ENCODE measurements around the gene PLEKHG1. TPM values are rescaled to one million over a fixed set of nuclear protein-coding genes. Genes with fewer than 3 reads are reported as not detected.

Gene PLEKHG1
- polyA plus RNA-seq, 1 donor from 2014 or later, result 2.6 TPM

DNA sequence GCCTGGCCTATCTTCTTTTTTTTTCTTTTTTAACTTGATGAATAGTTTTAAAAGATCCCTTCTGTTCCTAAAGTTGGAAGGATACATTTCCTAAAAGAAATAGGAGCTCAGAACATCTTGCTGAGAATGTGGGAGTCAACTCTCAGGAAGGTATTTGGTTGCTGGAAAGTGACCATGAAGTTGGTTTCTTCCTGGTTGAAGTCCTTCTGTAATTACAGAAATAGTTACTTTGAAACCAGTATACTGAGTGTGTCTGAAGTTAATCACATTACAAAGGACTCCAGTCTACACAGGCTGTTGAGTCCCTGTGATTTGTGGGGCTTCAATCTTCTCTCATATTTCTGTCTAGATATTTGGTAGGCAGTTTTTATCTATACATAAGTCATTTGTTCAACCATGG is 9.8 kb upstream of the PLEKHG1 start:
- Histone ChIP-seq H3K27ac (ENCODE audit: low read length) (no peak overlapping the region), H3K27me3 (ENCODE audit: insufficient read depth, low read depth, low read length) (no peaks in the 10 kb centered on the region), H3K79me2 (replicated peaks; ENCODE audit: insufficient read depth, low read length) (no peaks in the 10 kb centered on the region), H3K4me3 (ENCODE audit: low read length) (no peak overlapping the region), H4K20me1 (ENCODE audit: insufficient read depth) (no peaks in the 10 kb centered on the region), H3K4me2 (ENCODE audit: low read length) (no peak overlapping the region), H3K9me2 (ENCODE audit: insufficient read depth, low read length) (no peaks in the 10 kb centered on the region), H3K9me3 (ENCODE audit: low read length) (no peaks in the 10 kb centered on the region), H3K9ac (ENCODE audit: low read length) (no peak overlapping the region), H2AFZ (ENCODE audit: low read depth, low read length) (no peak overlapping the region), H3K36me3 (ENCODE audit: insufficient read depth, low read length) (no peaks in the 10 kb centered on the region), H3F3A (ENCODE audit: insufficient read depth, low read length, poor library complexity, severe bottlenecking) (no peaks in the 10 kb centered on the region)
- TF ChIP-seq POLR2AphosphoS5 (IDR thresholded peaks at IDR 0.05), result no peak
- TF ChIP-seq, protein P1, sequence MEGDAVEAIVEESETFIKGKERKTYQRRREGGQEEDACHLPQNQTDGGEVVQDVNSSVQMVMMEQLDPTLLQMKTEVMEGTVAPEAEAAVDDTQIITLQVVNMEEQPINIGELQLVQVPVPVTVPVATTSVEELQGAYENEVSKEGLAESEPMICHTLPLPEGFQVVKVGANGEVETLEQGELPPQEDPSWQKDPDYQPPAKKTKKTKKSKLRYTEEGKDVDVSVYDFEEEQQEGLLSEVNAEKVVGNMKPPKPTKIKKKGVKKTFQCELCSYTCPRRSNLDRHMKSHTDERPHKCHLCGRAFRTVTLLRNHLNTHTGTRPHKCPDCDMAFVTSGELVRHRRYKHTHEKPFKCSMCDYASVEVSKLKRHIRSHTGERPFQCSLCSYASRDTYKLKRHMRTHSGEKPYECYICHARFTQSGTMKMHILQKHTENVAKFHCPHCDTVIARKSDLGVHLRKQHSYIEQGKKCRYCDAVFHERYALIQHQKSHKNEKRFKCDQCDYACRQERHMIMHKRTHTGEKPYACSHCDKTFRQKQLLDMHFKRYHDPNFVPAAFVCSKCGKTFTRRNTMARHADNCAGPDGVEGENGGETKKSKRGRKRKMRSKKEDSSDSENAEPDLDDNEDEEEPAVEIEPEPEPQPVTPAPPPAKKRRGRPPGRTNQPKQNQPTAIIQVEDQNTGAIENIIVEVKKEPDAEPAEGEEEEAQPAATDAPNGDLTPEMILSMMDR (IDR thresholded peaks at IDR 0.05; ENCODE audit: poor library complexity, severe bottlenecking), result no peak
- no peak for TF ChIP-seq RAD21 (conservative IDR thresholded peaks at IDR 0.05)
- TF ChIP-seq SMC3 (conservative IDR thresholded peaks at IDR 0.05; ENCODE audit: poor library complexity), result no peak
- no peak for TF ChIP-seq MXI1 (conservative IDR thresholded peaks at IDR 0.05; ENCODE audit: poor library complexity, severe bottlenecking)
- TF ChIP-seq TAF1 (IDR thresholded peaks at IDR 0.05; ENCODE audit: low read depth), result no peak
- TF ChIP-seq, protein P2, sequence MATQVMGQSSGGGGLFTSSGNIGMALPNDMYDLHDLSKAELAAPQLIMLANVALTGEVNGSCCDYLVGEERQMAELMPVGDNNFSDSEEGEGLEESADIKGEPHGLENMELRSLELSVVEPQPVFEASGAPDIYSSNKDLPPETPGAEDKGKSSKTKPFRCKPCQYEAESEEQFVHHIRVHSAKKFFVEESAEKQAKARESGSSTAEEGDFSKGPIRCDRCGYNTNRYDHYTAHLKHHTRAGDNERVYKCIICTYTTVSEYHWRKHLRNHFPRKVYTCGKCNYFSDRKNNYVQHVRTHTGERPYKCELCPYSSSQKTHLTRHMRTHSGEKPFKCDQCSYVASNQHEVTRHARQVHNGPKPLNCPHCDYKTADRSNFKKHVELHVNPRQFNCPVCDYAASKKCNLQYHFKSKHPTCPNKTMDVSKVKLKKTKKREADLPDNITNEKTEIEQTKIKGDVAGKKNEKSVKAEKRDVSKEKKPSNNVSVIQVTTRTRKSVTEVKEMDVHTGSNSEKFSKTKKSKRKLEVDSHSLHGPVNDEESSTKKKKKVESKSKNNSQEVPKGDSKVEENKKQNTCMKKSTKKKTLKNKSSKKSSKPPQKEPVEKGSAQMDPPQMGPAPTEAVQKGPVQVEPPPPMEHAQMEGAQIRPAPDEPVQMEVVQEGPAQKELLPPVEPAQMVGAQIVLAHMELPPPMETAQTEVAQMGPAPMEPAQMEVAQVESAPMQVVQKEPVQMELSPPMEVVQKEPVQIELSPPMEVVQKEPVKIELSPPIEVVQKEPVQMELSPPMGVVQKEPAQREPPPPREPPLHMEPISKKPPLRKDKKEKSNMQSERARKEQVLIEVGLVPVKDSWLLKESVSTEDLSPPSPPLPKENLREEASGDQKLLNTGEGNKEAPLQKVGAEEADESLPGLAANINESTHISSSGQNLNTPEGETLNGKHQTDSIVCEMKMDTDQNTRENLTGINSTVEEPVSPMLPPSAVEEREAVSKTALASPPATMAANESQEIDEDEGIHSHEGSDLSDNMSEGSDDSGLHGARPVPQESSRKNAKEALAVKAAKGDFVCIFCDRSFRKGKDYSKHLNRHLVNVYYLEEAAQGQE (IDR thresholded peaks at IDR 0.05; ENCODE audit: borderline replicate concordance), result no peak
- TF ChIP-seq EP300 (conservative IDR thresholded peaks at IDR 0.05; ENCODE audit: poor library complexity, severe bottlenecking), result no peak
- no peak for TF ChIP-seq EZH2 (IDR thresholded peaks at IDR 0.05; ENCODE audit: borderline replicate concordance, insufficient read depth, low read length, poor library complexity, severe bottlenecking)

DNA sequence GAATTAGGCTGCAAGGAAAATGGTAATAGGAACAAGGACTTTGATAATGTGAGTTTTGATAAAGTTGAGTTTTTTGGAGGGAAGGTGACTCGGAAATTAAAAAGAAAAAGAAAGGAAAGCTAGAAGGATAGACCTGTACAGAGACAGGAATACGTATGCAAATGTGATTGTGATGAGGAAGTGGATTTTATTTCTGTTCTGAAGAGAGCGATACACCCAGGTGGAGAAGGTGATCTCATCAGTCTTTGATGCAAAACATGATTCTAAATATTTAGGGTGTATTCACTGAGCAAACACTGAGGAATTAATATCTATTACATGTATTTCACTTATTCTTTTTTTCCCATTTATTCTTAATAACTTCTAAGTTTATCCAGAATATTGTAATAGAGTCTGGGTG is 9.2 kb upstream of the PLEKHG1 start:
- H3K4me3 ChIP-seq (ENCODE audit: low read length), result no peak overlapping the region
- TF ChIP-seq, protein P1 (IDR thresholded peaks at IDR 0.05; ENCODE audit: poor library complexity, severe bottlenecking), result no peak
- TF ChIP-seq TAF1 (IDR thresholded peaks at IDR 0.05; ENCODE audit: low read depth) (no peak), POLR2AphosphoS5 (IDR thresholded peaks at IDR 0.05) (no peak), SMC3 (conservative IDR thresholded peaks at IDR 0.05; ENCODE audit: poor library complexity) (no peak), RAD21 (conservative IDR thresholded peaks at IDR 0.05) (no peak), MXI1 (conservative IDR thresholded peaks at IDR 0.05; ENCODE audit: poor library complexity, severe bottlenecking) (no peak), EP300 (conservative IDR thresholded peaks at IDR 0.05; ENCODE audit: poor library complexity, severe bottlenecking) (no peak), EZH2 (IDR thresholded peaks at IDR 0.05; ENCODE audit: borderline replicate concordance, insufficient read depth, low read length, poor library complexity, severe bottlenecking) (no peak)
- TF ChIP-seq, protein P2 (IDR thresholded peaks at IDR 0.05; ENCODE audit: borderline replicate concordance), result no peak
- H3F3A ChIP-seq (ENCODE audit: insufficient read depth, low read length, poor library complexity, severe bottlenecking), result no peaks in the 10 kb centered on the region
- H3K27me3 ChIP-seq (ENCODE audit: insufficient read depth, low read depth, low read length), result no peaks in the 10 kb centered on the region
- no peaks in the 10 kb centered on the region for H3K79me2 ChIP-seq (replicated peaks; ENCODE audit: insufficient read depth, low read length)
- no peaks in the 10 kb centered on the region for H3K36me3 ChIP-seq (ENCODE audit: insufficient read depth, low read length)
- no peak overlapping the region for H2AFZ ChIP-seq (ENCODE audit: low read depth, low read length)
- H3K9ac ChIP-seq (ENCODE audit: low read length), result no peak overlapping the region
- no peaks in the 10 kb centered on the region for H4K20me1 ChIP-seq (ENCODE audit: insufficient read depth)
- H3K4me2 ChIP-seq (ENCODE audit: low read length), result no peak overlapping the region
- no peaks in the 10 kb centered on the region for H3K9me2 ChIP-seq (ENCODE audit: insufficient read depth, low read length)
- no peak overlapping the region for H3K27ac ChIP-seq (ENCODE audit: low read length)
- H3K9me3 ChIP-seq (ENCODE audit: low read length), result no peaks in the 10 kb centered on the region

All from neural cell (in vitro differentiated cells).